Fibroblast of the aortic adventitia (primary cell): ENCODE results near the gene WNT16. TPM values are rescaled to one million over a fixed set of nuclear protein-coding genes. Genes with fewer than 3 reads are reported as not detected.

Experiments used
- DNase-seq: peaks from one replicate; pipeline ENCODE4 v3.0.0-alpha.2; 2010; ENCODE audit warnings: low read depth
- H3K4me3 ChIP-seq: 2 replicates; pipeline ENCODE4 v1.5.1; 2011; ENCODE audit warnings: low read depth, mild to moderate bottlenecking, control low read depth, low read length, moderate library complexity
- total RNA-seq: library from RNA; depleted of rRNA; stranded (reverse); fragments of >200 nt; gene quantifications from 2 replicates; pipeline ENCODE4 v1.2.3, GENCODE V29; 2012; ENCODE audit warnings: low replicate concordance
- TF ChIP-seq, protein P1 (sequence below): IDR thresholded peaks from 2 replicates; pipeline ENCODE4 v1.5.1; 2011; ENCODE audit warnings: mild to moderate bottlenecking, low read length, control low read depth, inconsistent platforms; ENCODE audit not compliant: insufficient read depth

The WNT16 gene
- total RNA-seq, 1 donor = 2.7 TPM

DNA sequence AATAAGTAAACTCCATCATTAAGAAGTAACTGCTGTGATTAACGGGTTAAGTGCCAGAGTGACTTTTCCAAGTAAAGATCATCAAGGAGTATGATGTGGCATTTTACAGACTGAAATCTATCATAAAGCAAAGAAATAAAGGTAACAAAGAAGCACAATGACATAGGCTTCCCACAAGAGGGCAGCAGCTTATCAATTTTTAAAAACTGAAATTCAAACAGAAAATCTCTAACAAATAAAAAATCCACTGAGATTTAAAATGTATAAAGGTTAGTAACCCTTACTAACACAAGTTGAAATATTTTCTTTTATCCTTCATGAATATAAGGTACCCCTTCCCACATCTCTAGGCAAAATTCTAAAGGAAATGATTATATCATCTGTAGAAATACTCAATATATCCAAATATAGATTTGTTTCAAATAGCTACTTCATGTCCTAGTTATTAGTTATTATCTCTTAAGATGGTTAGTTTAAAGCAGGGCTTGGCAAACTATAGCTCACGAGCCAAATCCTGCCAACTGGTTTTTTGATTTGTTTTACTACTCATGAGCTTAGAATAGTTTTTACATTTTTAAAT is 38.1 kb downstream of the WNT16 start:
- TF ChIP-seq, protein P1, sequence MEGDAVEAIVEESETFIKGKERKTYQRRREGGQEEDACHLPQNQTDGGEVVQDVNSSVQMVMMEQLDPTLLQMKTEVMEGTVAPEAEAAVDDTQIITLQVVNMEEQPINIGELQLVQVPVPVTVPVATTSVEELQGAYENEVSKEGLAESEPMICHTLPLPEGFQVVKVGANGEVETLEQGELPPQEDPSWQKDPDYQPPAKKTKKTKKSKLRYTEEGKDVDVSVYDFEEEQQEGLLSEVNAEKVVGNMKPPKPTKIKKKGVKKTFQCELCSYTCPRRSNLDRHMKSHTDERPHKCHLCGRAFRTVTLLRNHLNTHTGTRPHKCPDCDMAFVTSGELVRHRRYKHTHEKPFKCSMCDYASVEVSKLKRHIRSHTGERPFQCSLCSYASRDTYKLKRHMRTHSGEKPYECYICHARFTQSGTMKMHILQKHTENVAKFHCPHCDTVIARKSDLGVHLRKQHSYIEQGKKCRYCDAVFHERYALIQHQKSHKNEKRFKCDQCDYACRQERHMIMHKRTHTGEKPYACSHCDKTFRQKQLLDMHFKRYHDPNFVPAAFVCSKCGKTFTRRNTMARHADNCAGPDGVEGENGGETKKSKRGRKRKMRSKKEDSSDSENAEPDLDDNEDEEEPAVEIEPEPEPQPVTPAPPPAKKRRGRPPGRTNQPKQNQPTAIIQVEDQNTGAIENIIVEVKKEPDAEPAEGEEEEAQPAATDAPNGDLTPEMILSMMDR = peak; percentile 74
- H3K4me3 ChIP-seq = no peak overlapping the region
- peak; percentile 77 for DNase-seq

- no peak overlapping the region for H3K4me3 ChIP-seq
- TF ChIP-seq, protein P1 = no peak
These were observed 40.7 kb downstream of the WNT16 start for GRCh38 chr7:121369462-121369861.

GRCh38 chr7:121371367-121371766 is 42.6 kb downstream of the WNT16 start:
- DNase-seq = no peak

More at GRCh38 chr7:121369462-121369861, 40.7 kb downstream of the WNT16 start:
- peak; percentile 68 for DNase-seq

GRCh38 chr7:121371883-121372282 is 43.1 kb downstream of the WNT16 start:
- peak; percentile 41 for DNase-seq
- H3K4me3 ChIP-seq = no peak overlapping the region
- TF ChIP-seq, protein P1 = no peak

More at GRCh38 chr7:121371367-121371766, 42.6 kb downstream of the WNT16 start:
- H3K4me3 ChIP-seq = no peak overlapping the region
- TF ChIP-seq, protein P1 = no peak

GRCh38 chr7:121372376-121373010 is 43.7 kb downstream of the WNT16 start:
- DNase-seq = peak; percentile 38
- H3K4me3 ChIP-seq = no peak overlapping the region
- TF ChIP-seq, protein P1 = no peak

DNA sequence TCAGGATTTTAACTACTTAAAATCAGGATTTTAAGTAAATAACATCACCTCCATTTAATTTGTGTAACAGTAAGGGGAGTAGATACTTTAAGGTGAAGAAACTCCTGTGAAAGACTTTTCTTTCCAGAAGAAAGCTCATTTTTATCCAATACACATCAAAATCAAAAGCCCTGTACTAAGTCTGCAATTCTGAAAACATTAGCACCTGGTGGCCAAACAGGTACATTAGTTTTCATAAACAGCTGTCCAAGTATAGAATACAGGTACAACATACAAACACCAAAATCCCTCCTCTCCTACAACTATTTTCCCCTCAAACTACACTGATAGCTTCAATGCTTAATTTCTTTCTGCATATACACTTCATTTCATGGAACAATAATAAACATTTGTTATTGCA is 44.4 kb downstream of the WNT16 start:
- TF ChIP-seq, protein P1 = peak; percentile 6

More for the DNA sequence above, 44.4 kb downstream of the WNT16 start:
- no peak overlapping the region for H3K4me3 ChIP-seq
- DNase-seq = no peak
